Right lobe of liver (tissue), 6 donors: Measurements from ENCODE around the gene C10orf67. TPM values are rescaled to one million over a fixed set of nuclear protein-coding genes. Genes with fewer than 3 reads are reported as not detected.

Experiments used
- ATAC-seq, 4 donors: fragments of 200-7000 bp; cut with Tn5 transposase; one replicate each; pipeline ENCODE4 v1.9.1; 2020; ENCODE audit warnings: mild to moderate bottlenecking in 4 of 4, moderate library complexity in 4 of 4
- DNase-seq, 3 donors: peaks; one replicate each; pipeline ENCODE4 v3.0.0-alpha.2; 2020
- H3K27ac ChIP-seq, 3 donors: fragments of 200-600 bp; one replicate each; pipeline ENCODE4 v1.8.0; 2022
- H3K27me3 ChIP-seq, 2 donors: fragments of 200-600 bp; one replicate each; pipeline ENCODE4 v1.8.0; 2022
- H3K36me3 ChIP-seq, 4 donors: fragments of 200-600 bp; sonication (generic) in 1 of 4; one replicate each; pipeline versions ENCODE4 v1.5.1 to v1.8.0; 2017 to 2022; ENCODE audit warnings: control low read depth in 1 of 4
- H3K4me1 ChIP-seq, 4 donors: fragments of 200-600 bp; sonication (generic) in 1 of 4; one replicate each; pipeline versions ENCODE4 v1.5.1 to v1.8.0; 2017 to 2022; ENCODE audit warnings: control low read depth in 1 of 4
- H3K4me3 ChIP-seq, 3 donors: fragments of 200-600 bp; one replicate each; pipeline ENCODE4 v1.8.0; 2022
- H3K9me3 ChIP-seq, 4 donors: fragments of 200-600 bp; sonication (generic) in 1 of 4; one replicate each; pipeline versions ENCODE4 v1.5.1 to v1.8.0; 2017 to 2022; ENCODE audit warnings: control low read depth in 1 of 4
- POLR2A ChIP-seq: fragments of 450-650 bp; IDR thresholded peaks from one replicate; pipeline ENCODE4 v1.6.1; 2017; ENCODE audit warnings: antibody characterized with exemption, mild to moderate bottlenecking
- WGBS: methylation state at CpG from one replicate; pipeline ENCODE4 v1.1.6; 2018; ENCODE audit warnings: low coverage, low lambda C conversion rate; ENCODE audit not compliant: insufficient coverage; ENCODE audit errors: missing lambda C conversion rate; 5-methylcytosine and 5-hydroxymethylcytosine counted together
- intact Hi-C, 2 donors: fragments of 100-400 bp; cut with DNase I; formaldehyde crosslinking; loops; one replicate each; pipeline versions ENCODE4 v1.11.2 to v1.14.1; 2022
- total RNA-seq, 6 experiments: library from RNA; depleted of rRNA in 2 of 6; stranded (reverse); fragments of >200 nt in 2 of 6; fragmentation: NEBNext Ultra II Directional in 3 of 6; extraction: Animal tissue kit (Norgen Biotek cat#: 25700) in 3 of 6; gene quantifications; one replicate each; pipeline versions ENCODE4 v1.1.0 to v1.2.4, GENCODE V29; 2016 to 2023
- TF ChIP-seq, protein P1 (sequence below), 4 donors: fragments of 200-600 bp in 3 of 4; fragments of 450-650 bp in 1 of 4; IDR thresholded peaks; one replicate each; pipeline versions ENCODE4 v1.5.1 to v1.8.0; 2016 to 2022; ENCODE audit warnings: antibody characterized with exemption in 4 of 4, mild to moderate bottlenecking in 2 of 4
- donor health status: DM: no; HTN: yes; CAD: no.
- donor health status: DM: no; HTN: no; CAD: no.
- donor health status: DM: no; HTN: no; CAD: no.
- donor health status: DM: no; HTN: yes; CAD: no.
- donor health status: DM: no; HTN: yes; CAD: no.

The C10orf67 gene
- total RNA-seq, 6 experiments from 2014 or later, result not detected

DNA sequence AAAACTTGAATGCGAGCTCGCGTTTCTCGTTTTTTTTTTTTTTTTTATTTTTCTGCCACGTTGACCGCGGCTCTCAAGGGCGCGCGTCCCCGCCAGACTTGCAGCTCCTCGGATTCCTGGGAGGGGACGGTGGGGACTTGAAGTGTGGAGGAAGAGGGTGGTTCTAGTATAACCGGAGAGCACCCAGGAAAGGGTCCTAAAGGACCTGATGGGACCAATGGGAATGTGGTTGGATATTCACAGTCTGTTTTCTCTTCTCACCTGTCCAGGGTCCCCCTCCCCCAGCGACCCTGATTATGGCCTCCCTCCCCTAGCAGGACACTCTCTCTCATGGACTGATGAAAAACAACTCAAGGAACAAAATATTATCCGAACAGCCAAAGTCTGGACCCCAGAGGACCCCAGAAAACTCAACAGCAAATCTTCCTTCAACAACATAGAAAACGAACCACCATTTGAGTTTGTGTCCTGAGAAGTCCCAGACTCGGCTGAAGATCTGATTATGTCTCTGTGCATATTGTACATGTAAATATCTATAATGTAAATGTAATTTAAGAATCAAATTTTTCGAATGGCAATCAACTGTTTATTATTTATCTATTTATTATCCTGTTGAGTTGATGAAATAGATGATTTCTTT, 151.0 kb downstream of the C10orf67 start:
- no peak for ATAC-seq
- Histone ChIP-seq H3K4me3 (no peak overlapping the region), H3K27me3 (peaks cover 0 to 32% of the 10 kb centered on the region in 2 donors), H3K9me3 (no peaks in the 10 kb centered on the region), H3K4me1 (peaks cover 0 to 4% (median 0%) of the 10 kb centered on the region in 4 donors), H3K27ac (no peak overlapping the region), H3K36me3 (no peaks in the 10 kb centered on the region)
- intact Hi-C loops, result no loop called here
- no peak for TF ChIP-seq POLR2A
- TF ChIP-seq, protein P1, sequence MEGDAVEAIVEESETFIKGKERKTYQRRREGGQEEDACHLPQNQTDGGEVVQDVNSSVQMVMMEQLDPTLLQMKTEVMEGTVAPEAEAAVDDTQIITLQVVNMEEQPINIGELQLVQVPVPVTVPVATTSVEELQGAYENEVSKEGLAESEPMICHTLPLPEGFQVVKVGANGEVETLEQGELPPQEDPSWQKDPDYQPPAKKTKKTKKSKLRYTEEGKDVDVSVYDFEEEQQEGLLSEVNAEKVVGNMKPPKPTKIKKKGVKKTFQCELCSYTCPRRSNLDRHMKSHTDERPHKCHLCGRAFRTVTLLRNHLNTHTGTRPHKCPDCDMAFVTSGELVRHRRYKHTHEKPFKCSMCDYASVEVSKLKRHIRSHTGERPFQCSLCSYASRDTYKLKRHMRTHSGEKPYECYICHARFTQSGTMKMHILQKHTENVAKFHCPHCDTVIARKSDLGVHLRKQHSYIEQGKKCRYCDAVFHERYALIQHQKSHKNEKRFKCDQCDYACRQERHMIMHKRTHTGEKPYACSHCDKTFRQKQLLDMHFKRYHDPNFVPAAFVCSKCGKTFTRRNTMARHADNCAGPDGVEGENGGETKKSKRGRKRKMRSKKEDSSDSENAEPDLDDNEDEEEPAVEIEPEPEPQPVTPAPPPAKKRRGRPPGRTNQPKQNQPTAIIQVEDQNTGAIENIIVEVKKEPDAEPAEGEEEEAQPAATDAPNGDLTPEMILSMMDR (IDR thresholded peaks at IDR 0.05), result no peak
- no peak for DNase-seq
- 4% methylated on average over 19 of the region's 19 CpGs for WGBS

GRCh38 chr10:23192712-23193434, 151.7 kb downstream of the C10orf67 start:
- Histone ChIP-seq H3K4me3 (no peak overlapping the region), H3K9me3 (no peaks in the 10 kb centered on the region), H3K27me3 (peaks cover 0 to 32% of the 10 kb centered on the region in 2 donors), H3K36me3 (no peaks in the 10 kb centered on the region), H3K27ac (no peak overlapping the region), H3K4me1 (peaks cover 0 to 4% (median 0%) of the 10 kb centered on the region in 4 donors)
- DNase-seq, result no peak
- ATAC-seq, result no peak
- TF ChIP-seq POLR2A, result no peak
- TF ChIP-seq, protein P1 (IDR thresholded peaks at IDR 0.05), result no peak
- WGBS, result 0% methylated on average over 3 of the region's 100 CpGs
- intact Hi-C loops, result no loop called here

- Histone ChIP-seq H3K27ac (no peak within 1 kb of the TSS), H3K4me3 (no peak within 1 kb of the TSS), H3K9me3 (no peaks in the 10 kb centered on the region), H3K4me1 (peaks cover 0 to 4% (median 0%) of the 10 kb centered on the region in 4 donors), H3K36me3 (no peaks in the 10 kb centered on the region), H3K27me3 (peaks cover 0 to 32% of the 10 kb centered on the region in 2 donors)
- DNase-seq, result no peak
- no peak for ATAC-seq
- TF ChIP-seq POLR2A, result no peak
- intact Hi-C loops, result no loop called here
- WGBS, result 1% methylated on average over 18 of the region's 107 CpGs
These were observed 152.6 kb downstream of the C10orf67 start, which contains the start of gene PTF1A for GRCh38 chr10:23191764-23192711. Gene PTF1A (plus strand): TSS chr10:23192312. CDS start chr10:23192531, 219 bp downstream.

DNA sequence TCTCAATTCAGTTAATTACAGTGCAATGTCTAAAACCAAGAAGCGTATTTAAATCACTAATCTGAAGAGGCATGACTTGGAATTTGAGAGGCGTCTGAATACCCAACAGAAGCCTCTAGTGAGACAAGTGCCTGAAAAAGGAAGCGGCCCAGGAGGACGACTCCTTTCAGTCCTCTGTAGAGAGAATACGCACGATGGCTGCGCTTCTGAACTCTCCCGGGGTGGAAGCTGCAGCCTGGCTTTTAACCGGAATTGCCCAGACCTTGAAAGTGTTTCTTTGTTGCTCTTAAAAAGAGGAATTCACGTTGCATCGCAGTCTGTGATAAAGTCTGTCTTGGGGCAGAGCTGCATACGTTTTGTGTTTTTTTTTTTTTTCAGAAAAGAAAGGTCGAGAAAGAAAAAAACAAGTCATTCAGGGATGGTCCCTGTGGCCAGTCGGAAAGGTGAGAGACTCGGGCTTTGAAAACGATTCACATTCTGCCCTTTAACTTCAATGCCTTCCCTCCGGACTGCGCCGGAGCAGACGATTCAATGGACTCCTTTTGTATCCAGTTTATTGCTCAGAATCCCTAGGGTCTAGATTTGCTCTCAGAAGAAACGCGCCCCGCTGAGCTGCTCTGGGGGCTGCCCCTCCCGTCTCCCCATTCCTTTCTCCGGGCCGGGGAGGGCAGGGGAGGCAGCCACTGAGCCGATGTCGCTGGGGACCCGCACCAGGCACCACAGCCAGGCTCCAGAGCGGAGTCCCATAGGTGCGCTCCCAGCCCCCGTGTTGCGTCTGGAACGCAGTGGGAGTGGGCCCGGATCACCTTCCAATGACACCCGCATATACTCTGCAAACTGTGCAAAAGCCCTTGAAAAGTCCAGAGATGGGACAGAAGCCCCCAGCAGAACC, 153.5 kb downstream of the C10orf67 start:
- DNase-seq, result no peak
- TF ChIP-seq, protein P1 (IDR thresholded peaks at IDR 0.05), result no peak
- TF ChIP-seq POLR2A, result no peak
- ATAC-seq, result no peak
- Histone ChIP-seq H3K4me3 (no peak overlapping the region), H3K36me3 (no peaks in the 10 kb centered on the region), H3K27ac (no peak overlapping the region), H3K4me1 (peaks cover 0 to 11% (median 0%) of the 10 kb centered on the region in 4 donors), H3K9me3 (no peaks in the 10 kb centered on the region), H3K27me3 (peaks cover 0 to 32% of the 10 kb centered on the region in 2 donors)
- 4% methylated on average over 22 of the region's 36 CpGs for WGBS
- intact Hi-C loops, result no loop called here
